ENCODE measurements around the gene TMEM106B. TPM values are rescaled to one million over a fixed set of nuclear protein-coding genes. Genes with fewer than 3 reads are reported as not detected.

TMEM106B gene
- total RNA-seq, 4 donors from 2014 or later: 31.4 to 57.5 (median 35.7) TPM

DNA sequence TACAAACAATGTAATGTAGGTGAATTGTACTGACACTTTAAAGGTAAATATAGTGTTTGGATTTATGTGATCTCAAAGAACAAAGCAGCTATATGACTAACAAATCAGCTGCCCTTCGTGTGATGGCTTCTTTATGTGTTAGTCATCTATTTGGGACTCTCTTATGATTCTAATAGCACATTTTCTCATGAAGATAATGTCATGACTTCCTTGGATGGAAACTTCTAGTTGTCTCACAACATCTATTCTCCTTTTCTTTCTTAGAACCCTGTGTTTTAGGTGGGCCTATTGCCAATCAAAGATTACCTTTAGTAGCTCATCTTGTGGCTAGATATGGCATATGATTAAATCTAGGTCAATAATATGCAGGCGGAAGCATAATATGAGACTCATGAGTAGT, 45.0 kb downstream of the TMEM106B start:
- DNase-seq (ENCODE audit: low spot score in 2 of 2): no peak
- Histone ChIP-seq H3K4me3 (no peak overlapping the region), H3K4me1 (no peaks in the 10 kb centered on the region), H3K27me3 (no peaks in the 10 kb centered on the region), H3K9me3 (no peaks in the 10 kb centered on the region), H3K36me3 (no peaks in the 10 kb centered on the region), H3K27ac (no peak overlapping the region)
- TF ChIP-seq POLR2A (IDR thresholded peaks at IDR 0.05): no peak
- TF ChIP-seq POLR2AphosphoS5 (IDR thresholded peaks at IDR 0.05): no peak
- TF ChIP-seq EP300 (IDR thresholded peaks at IDR 0.05): no peak
- TF ChIP-seq, protein P1, sequence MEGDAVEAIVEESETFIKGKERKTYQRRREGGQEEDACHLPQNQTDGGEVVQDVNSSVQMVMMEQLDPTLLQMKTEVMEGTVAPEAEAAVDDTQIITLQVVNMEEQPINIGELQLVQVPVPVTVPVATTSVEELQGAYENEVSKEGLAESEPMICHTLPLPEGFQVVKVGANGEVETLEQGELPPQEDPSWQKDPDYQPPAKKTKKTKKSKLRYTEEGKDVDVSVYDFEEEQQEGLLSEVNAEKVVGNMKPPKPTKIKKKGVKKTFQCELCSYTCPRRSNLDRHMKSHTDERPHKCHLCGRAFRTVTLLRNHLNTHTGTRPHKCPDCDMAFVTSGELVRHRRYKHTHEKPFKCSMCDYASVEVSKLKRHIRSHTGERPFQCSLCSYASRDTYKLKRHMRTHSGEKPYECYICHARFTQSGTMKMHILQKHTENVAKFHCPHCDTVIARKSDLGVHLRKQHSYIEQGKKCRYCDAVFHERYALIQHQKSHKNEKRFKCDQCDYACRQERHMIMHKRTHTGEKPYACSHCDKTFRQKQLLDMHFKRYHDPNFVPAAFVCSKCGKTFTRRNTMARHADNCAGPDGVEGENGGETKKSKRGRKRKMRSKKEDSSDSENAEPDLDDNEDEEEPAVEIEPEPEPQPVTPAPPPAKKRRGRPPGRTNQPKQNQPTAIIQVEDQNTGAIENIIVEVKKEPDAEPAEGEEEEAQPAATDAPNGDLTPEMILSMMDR (IDR thresholded peaks at IDR 0.05): no peak
- 68% methylated on average over 2 of the region's 2 CpGs for WGBS

DNA sequence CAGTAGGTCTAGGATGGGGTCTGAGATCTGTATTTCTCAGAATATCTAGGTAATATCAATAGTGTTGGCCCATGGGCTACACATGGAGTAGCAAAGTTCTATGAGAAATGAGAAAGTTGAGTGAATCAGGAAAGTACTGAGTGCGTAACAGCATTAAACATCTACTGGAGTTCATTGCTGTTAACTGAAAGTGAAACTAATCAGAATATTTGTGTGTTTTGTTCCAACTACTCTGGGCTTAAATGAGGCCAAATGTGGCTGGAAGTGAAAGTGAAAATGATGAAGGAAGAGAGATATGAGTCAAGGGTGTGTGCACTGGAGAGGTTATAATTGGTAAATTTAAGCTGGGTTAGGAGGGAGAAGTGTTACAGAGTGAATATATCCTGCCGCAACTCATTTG, 46.5 kb downstream of the TMEM106B start:
- DNase-seq (ENCODE audit: low spot score in 2 of 2): no peak

DNA sequence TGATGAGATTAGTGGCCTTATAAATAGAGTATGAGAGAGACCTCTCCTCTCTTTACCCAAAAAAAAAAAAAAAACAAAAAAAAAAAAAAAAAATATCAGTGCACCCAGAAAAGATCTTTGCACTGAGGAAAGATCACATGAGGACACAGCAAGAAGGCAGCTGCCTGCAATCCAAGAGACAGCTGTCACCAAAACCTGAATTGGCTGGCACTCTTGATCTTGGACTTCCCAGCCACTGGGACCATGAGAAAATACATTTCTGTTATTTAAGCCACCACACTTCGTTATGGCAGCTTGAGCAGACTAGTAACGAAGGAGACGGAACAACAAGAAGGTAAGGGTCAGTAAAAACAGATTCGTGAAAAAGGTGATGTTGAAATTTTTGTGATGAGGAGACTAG, 47.0 kb downstream of the TMEM106B start:
- no peak overlapping the region for H3K4me3 ChIP-seq
- H3K9me3 ChIP-seq: no peaks in the 10 kb centered on the region
- 93% methylated on average over 4 of the region's 4 CpGs for WGBS
- no peaks in the 10 kb centered on the region for H3K4me1 ChIP-seq
- TF ChIP-seq POLR2AphosphoS5 (IDR thresholded peaks at IDR 0.05) (no peak), POLR2A (IDR thresholded peaks at IDR 0.05) (no peak)
- H3K36me3 ChIP-seq: no peaks in the 10 kb centered on the region
- H3K27ac ChIP-seq: no peak overlapping the region
- no peaks in the 10 kb centered on the region for H3K27me3 ChIP-seq
- DNase-seq (ENCODE audit: low spot score in 2 of 2): no peak

More for the DNA sequence above, 46.5 kb downstream of the TMEM106B start:
- Histone ChIP-seq H3K4me1 (no peaks in the 10 kb centered on the region), H3K27me3 (no peaks in the 10 kb centered on the region), H3K27ac (no peak overlapping the region), H3K4me3 (no peak overlapping the region), H3K36me3 (no peaks in the 10 kb centered on the region), H3K9me3 (no peaks in the 10 kb centered on the region)
- TF ChIP-seq EP300 (IDR thresholded peaks at IDR 0.05) (no peak), POLR2AphosphoS5 (IDR thresholded peaks at IDR 0.05) (no peak)
- whole genome bisulfite sequencing: 65% methylated on average over 2 of the region's 2 CpGs

DNA sequence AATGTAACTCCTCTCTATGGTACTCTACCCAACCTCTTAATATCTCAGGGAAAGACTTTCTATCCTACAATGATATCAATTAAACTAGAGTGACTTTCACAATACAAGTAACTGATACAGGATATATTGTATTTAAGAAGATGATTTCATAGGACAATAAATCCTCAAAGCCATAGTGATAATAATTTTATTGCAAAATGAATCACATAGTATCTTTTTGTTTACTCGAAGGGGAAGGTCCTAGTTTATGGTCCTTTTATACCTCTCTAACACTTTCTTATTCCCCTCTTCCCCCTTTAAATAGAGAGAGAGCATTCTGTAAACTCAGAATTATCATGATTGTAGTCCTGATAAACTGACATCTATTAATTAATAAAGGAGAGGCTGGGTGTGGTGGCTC, 56.4 kb downstream of the TMEM106B start:
- H3K4me3 ChIP-seq: no peak overlapping the region
- H3K9me3 ChIP-seq: no peaks in the 10 kb centered on the region
- no peaks in the 10 kb centered on the region for H3K4me1 ChIP-seq
- WGBS: 88% methylated on average over 1 of the region's 1 CpG
- no peak overlapping the region for H3K27ac ChIP-seq
- H3K36me3 ChIP-seq: no peaks in the 10 kb centered on the region
- no peaks in the 10 kb centered on the region for H3K27me3 ChIP-seq
- DNase-seq (ENCODE audit: low spot score in 2 of 2): no peak
- TF ChIP-seq, protein P1 (IDR thresholded peaks at IDR 0.05): no peak
- TF ChIP-seq POLR2AphosphoS5 (IDR thresholded peaks at IDR 0.05) (no peak), EP300 (IDR thresholded peaks at IDR 0.05) (no peak), POLR2A (IDR thresholded peaks at IDR 0.05) (no peak)

DNA sequence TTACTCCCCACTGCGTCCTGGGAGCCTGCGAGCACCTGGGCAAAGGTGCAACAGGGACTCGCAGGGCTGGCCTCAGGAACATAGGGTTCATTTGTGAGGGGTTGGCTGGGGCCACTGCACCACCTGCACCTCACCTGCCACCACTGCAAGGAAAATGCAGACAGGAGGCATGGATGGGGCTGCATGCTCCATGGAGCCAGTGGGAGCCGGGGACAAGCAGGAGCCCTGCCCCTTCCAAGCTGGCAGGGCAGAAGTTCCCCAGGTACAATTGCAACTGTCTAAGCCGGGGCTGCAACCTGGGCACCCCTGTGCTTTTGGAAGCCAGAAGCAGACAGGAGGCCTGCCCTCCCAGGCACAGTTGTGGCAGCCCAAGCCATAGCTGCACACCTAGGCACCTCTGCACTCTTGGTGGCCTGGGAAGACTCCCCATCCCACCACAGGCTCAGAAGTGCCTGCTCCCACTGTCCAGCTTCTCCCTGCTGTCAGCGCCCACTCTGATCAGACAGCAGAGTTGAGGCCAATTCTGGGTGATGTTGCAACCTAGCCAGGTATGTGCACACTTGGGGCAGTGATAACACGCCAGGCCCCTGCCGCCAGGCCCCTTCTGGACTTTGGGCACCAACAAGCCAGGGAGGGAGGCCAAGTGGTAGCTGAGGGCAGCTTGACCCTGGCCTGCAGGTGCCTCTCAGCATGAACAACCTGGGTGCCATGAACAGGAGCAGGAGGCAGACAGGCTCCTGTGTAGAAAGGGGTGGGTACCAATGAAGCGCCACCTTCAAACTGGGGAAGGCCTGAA, 58.2 kb downstream of the TMEM106B start:
- no peaks in the 10 kb centered on the region for H3K27me3 ChIP-seq
- H3K36me3 ChIP-seq: no peaks in the 10 kb centered on the region
- WGBS: 100% methylated on average over 1 of the region's 9 CpGs
- no peak overlapping the region for H3K4me3 ChIP-seq
- no peak overlapping the region for H3K27ac ChIP-seq
- TF ChIP-seq POLR2A (IDR thresholded peaks at IDR 0.05): no peak
- TF ChIP-seq POLR2AphosphoS5 (IDR thresholded peaks at IDR 0.05): no peak
- no peak for TF ChIP-seq EP300 (IDR thresholded peaks at IDR 0.05)
- TF ChIP-seq, protein P1 (IDR thresholded peaks at IDR 0.05): no peak
- no peaks in the 10 kb centered on the region for H3K4me1 ChIP-seq
- peak in 1 of 2 donors; percentile 56 for DNase-seq (ENCODE audit: low spot score in 2 of 2)
- no peaks in the 10 kb centered on the region for H3K9me3 ChIP-seq

DNA sequence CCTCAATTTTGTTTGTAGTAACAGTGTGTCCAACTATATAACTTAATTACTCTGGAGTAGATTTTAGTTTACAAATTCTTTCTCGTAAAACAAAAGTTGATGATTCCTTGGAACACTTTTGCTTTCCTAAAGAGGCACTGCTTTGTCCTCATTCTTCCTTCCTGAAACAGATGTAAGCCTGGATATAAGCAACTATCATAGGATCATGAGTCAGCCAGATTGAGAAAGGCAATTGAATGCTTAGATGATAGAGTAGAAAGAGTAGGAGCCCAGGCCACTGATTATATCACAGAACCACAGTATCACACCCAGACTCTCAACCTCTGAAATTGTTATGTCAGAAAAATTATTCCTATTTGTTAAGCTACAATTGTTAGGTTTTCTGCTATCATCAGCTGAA, 69.9 kb downstream of the TMEM106B start:
- WGBS: 60% methylated on average over 1 of the region's 1 CpG
- no peaks in the 10 kb centered on the region for H3K27me3 ChIP-seq
- TF ChIP-seq POLR2AphosphoS5 (IDR thresholded peaks at IDR 0.05): no peak
- TF ChIP-seq, protein P1 (IDR thresholded peaks at IDR 0.05): no peak
- TF ChIP-seq EP300 (IDR thresholded peaks at IDR 0.05): no peak
- no peak for TF ChIP-seq POLR2A (IDR thresholded peaks at IDR 0.05)

More for the DNA sequence above, 69.9 kb downstream of the TMEM106B start:
- Histone ChIP-seq H3K36me3 (no peaks in the 10 kb centered on the region), H3K4me1 (no peaks in the 10 kb centered on the region), H3K27ac (no peak overlapping the region), H3K9me3 (peaks cover 4% of the 10 kb centered on the region), H3K4me3 (no peak overlapping the region)
- DNase-seq (ENCODE audit: low spot score in 2 of 2): no peak

Measured in suprapubic skin (tissue), 4 donors.